SIG-M5 (cell line): Measurements from ENCODE around the gene TAS2R31.

ENCODE experiments used
- DNase-seq: peaks from one replicate; lab custom pipeline; 2025; lab: John Stamatoyannopoulos, UW

Gene TAS2R31

GRCh38 chr12:10998204-10998603, 33.0 kb downstream of the TAS2R31 start, which contains the start of gene TAS2R20:
TAS2R20 (minus strand) TSS chr12:10998304; CDS start chr12:10997875, 429 bp downstream.
- no peak for DNase-seq

DNA sequence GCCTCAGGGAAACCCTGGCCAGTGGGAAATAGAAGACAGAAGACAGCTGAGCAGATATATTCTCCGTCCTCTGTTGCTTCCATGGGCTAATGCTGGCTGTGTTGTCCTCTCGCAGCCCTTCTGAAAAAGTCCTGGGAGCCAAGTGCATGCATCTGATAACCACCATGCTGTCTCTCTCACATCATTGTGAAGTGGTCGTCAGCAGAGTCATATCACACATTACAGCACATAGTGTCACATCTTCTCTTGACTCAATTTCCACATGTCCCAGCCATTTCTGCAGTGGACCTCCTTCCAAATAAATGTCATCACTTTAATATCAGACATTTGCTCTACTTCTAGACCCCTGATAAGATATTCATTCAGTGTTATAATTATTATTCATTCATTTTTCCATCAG, 36.9 kb downstream of the TAS2R31 start:
- no peak for DNase-seq

- no peak for DNase-seq
Observed at GRCh38 chr12:10989107-10989506, 42.1 kb downstream of the TAS2R31 start.

DNA sequence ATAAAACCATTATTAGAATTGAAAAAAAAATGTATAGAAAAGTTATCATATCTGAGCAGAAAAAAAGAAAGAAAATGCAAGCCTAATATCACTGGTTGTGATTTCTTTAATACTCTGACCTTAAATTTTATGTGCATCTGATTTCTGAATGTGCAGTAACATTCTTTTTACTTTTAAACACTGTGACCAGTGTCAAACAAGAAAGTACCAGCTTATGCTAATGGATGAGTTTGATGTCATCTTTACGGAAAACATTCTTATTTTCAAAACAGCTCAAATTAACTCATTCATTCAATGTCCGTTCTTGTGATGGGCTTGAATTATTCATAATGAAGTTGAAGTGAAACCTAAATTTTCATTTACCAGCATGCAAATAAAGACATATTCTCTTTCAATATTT, 44.4 kb downstream of the TAS2R31 start, which contains the start of gene TAS2R50:
Gene TAS2R50 (minus strand): TSS at position 101 of the 400 bp plus-strand sequence. CDS start 52 bp downstream, at position 49.
- DNase-seq = no peak

- DNase-seq = no peak
Observed at GRCh38 chr12:10982244-10982643, 49.0 kb downstream of the TAS2R31 start.
